Fibroblast of the aortic adventitia (primary cell): ENCODE results near the gene UBE2N. TPM values are rescaled to one million over a fixed set of nuclear protein-coding genes. Genes with fewer than 3 reads are reported as not detected.
"Not testable (repeated sequence)": the region's sequence is repeated elsewhere in the genome, so short reads cannot be mapped to it uniquely, and the experiment has no call there.

Source experiments
- DNase-seq: peaks from one replicate; pipeline ENCODE4 v3.0.0-alpha.2; 2010; ENCODE audit warnings: low read depth
- H3K4me3 ChIP-seq: 2 replicates; pipeline ENCODE4 v1.5.1; 2011; ENCODE audit warnings: low read depth, mild to moderate bottlenecking, control low read depth, low read length, moderate library complexity
- total RNA-seq: library from RNA; depleted of rRNA; stranded (reverse); fragments of >200 nt; gene quantifications from 2 replicates; pipeline ENCODE4 v1.2.3, GENCODE V29; 2012; ENCODE audit warnings: low replicate concordance
- TF ChIP-seq, protein P1 (sequence below): IDR thresholded peaks from 2 replicates; pipeline ENCODE4 v1.5.1; 2011; ENCODE audit warnings: mild to moderate bottlenecking, low read length, control low read depth, inconsistent platforms; ENCODE audit not compliant: insufficient read depth

The UBE2N gene
- total RNA-seq, 1 donor, result 63.5 TPM

GRCh38 chr12:93390031-93390430 is 51.7 kb downstream of the UBE2N start:
- no peak for DNase-seq
- H3K4me3 ChIP-seq, result no peak overlapping the region
- TF ChIP-seq, protein P1, sequence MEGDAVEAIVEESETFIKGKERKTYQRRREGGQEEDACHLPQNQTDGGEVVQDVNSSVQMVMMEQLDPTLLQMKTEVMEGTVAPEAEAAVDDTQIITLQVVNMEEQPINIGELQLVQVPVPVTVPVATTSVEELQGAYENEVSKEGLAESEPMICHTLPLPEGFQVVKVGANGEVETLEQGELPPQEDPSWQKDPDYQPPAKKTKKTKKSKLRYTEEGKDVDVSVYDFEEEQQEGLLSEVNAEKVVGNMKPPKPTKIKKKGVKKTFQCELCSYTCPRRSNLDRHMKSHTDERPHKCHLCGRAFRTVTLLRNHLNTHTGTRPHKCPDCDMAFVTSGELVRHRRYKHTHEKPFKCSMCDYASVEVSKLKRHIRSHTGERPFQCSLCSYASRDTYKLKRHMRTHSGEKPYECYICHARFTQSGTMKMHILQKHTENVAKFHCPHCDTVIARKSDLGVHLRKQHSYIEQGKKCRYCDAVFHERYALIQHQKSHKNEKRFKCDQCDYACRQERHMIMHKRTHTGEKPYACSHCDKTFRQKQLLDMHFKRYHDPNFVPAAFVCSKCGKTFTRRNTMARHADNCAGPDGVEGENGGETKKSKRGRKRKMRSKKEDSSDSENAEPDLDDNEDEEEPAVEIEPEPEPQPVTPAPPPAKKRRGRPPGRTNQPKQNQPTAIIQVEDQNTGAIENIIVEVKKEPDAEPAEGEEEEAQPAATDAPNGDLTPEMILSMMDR, result no peak

GRCh38 chr12:93387780-93388179 is 54.0 kb downstream of the UBE2N start:
- peak; percentile 41 for DNase-seq
- no peak overlapping the region for H3K4me3 ChIP-seq

GRCh38 chr12:93381976-93382437 is 59.7 kb downstream of the UBE2N start:
- H3K4me3 ChIP-seq, result peak overlapping the region; percentile 98

More at GRCh38 chr12:93387780-93388179, 54.0 kb downstream of the UBE2N start:
- TF ChIP-seq, protein P1, result no peak

GRCh38 chr12:93381161-93381975 is 60.4 kb downstream of the UBE2N start:
- peak overlapping the region; percentile 98 for H3K4me3 ChIP-seq
- TF ChIP-seq, protein P1, result no peak
- peak; percentile 45 for DNase-seq

More at GRCh38 chr12:93381976-93382437, 59.7 kb downstream of the UBE2N start:
- DNase-seq, result not testable (repeated sequence)

GRCh38 chr12:93380480-93381121 is 61.1 kb downstream of the UBE2N start:
- TF ChIP-seq, protein P1, result peak; percentile 30
- peak; percentile 83 for DNase-seq
- peak overlapping the region; percentile 98 for H3K4me3 ChIP-seq

DNA sequence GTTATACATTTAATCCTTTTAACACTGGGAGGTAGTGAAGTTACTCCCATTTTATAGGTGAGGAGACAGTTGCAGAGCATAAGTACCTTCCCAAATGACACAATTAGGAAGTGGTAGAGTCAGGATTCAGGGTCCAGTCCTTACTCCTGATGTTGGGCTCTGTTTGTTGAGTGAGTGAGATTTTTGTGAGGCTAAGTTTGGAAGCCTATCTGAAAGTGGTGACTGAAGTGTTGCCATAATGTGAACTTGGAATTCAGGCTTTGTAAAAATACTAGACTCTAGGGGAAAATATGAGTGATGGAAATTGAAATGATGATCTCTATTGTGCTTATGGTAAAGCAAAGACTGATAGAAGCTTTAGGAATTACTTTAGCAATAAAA is 61.8 kb downstream of the UBE2N start:
- DNase-seq, result peak; percentile 27
- H3K4me3 ChIP-seq, result peak overlapping the region; percentile 98
- TF ChIP-seq, protein P1, result no peak

DNA sequence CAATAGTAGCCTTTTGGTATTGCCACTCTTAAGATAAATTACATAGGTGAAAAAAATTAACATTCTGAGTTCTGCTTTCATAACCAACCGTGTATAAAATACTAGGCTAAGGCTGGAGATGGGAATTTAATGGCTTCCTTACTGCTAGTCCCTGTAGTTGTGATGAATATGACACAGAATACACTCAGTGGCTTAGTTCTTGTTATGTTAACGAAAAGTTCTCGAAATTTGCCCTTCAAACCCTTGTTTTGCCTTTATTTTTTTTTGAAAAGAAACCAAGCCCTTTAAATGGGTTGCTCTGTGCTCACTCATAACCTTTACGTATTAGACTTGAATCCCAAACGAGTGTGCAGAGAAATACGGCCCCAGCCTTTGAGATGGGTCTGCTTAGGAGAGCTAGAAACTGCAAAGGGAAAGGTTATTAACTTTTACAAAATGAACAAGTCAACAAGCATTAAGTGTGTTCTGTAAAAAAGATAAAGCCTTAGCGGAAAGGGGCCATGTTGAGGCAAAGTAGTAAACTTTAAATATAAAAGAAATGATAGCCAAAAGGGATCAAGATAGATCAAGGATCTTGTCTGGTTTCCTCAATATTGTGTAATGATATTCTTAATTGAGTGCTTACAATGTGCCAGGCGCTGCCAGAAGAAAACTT is 62.3 kb downstream of the UBE2N start:
- peak overlapping the region; percentile 98 for H3K4me3 ChIP-seq
- TF ChIP-seq, protein P1, result no peak
- peak; percentile 39 for DNase-seq
